H54 (cell line): ENCODE measurements around the gene VPS45.
A peak's percentile ranks its signal among the peaks of the same experiment; 100 is the strongest.
"Not testable (repeated sequence)": the region's sequence is repeated elsewhere in the genome, so short reads cannot be mapped to it uniquely, and the experiment has no call there.

Experiments
- DNase-seq: peaks from one replicate; pipeline ENCODE4 v3.0.0; 2011; ENCODE audit warnings: low spot score, mixed read lengths; ENCODE audit not compliant: insufficient read length
- FAIRE-seq: peaks from 3 replicates; lab custom pipeline; 2011; peaks lifted over from hg19 to GRCh38; lab: Jason Lieb, UNC
- POLR2A ChIP-seq: IDR thresholded peaks from 2 replicates; pipeline ENCODE4 v1.6.1; 2011; ENCODE audit warnings: low read depth, mild to moderate bottlenecking, low read length

The VPS45 gene

GRCh38 chr1:150067184-150068108, at the start of gene VPS45:
TSS of gene VPS45 (plus strand) at chr1:150067776. CDS start at chr1:150067858, 82 bp downstream.
- no peak; the same call in 1 of the 2 replicates for TF ChIP-seq POLR2A
- peak; percentile 83 for DNase-seq
- FAIRE-seq, result peak; percentile 82

- no peak for FAIRE-seq
- no peak for TF ChIP-seq POLR2A
- no peak for DNase-seq
These were observed 49.4 kb upstream of the VPS45 start for GRCh38 chr1:150018165-150018564.

- TF ChIP-seq POLR2A, result no peak
- DNase-seq (no peak), FAIRE-seq (no peak)
These were observed 46.9 kb upstream of the VPS45 start for GRCh38 chr1:150020711-150021110.

GRCh38 chr1:150021191-150021694, 46.3 kb upstream of the VPS45 start:
- FAIRE-seq (no peak), DNase-seq (no peak)
- TF ChIP-seq POLR2A, result no peak

GRCh38 chr1:150022357-150022756, 45.2 kb upstream of the VPS45 start:
- FAIRE-seq, result no peak
- no peak for DNase-seq
- no peak for TF ChIP-seq POLR2A

GRCh38 chr1:150024156-150024555, 43.4 kb upstream of the VPS45 start:
- DNase-seq (no peak), FAIRE-seq (no peak)
- no peak for TF ChIP-seq POLR2A

- no peak for DNase-seq
- no peak for FAIRE-seq
- no peak for TF ChIP-seq POLR2A
These were observed 39.3 kb upstream of the VPS45 start for GRCh38 chr1:150028322-150028721.

- TF ChIP-seq POLR2A, result no peak
- FAIRE-seq, result no peak
- DNase-seq, result no peak
These were observed 33.2 kb upstream of the VPS45 start for GRCh38 chr1:150034336-150034735.

- FAIRE-seq (no peak), DNase-seq (no peak)
- TF ChIP-seq POLR2A, result no peak
These were observed 17.6 kb upstream of the VPS45 start for GRCh38 chr1:150049926-150050325.

GRCh38 chr1:150051089-150051373, 16.5 kb upstream of the VPS45 start:
- FAIRE-seq (no peak), DNase-seq (no peak)
- no peak for TF ChIP-seq POLR2A

GRCh38 chr1:150051905-150052412, 15.6 kb upstream of the VPS45 start:
- not testable (repeated sequence) for DNase-seq, FAIRE-seq

GRCh38 chr1:150053926-150054325, 13.7 kb upstream of the VPS45 start:
- DNase-seq (no peak), FAIRE-seq (no peak)
- TF ChIP-seq POLR2A, result no peak

GRCh38 chr1:150055507-150055906, 12.1 kb upstream of the VPS45 start:
- FAIRE-seq, DNase-seq: not testable (repeated sequence)

GRCh38 chr1:150056407-150056806, 11.2 kb upstream of the VPS45 start:
- no peak for TF ChIP-seq POLR2A
- no peak for FAIRE-seq
- DNase-seq, result no peak

- no peak for DNase-seq
- no peak for TF ChIP-seq POLR2A
- no peak for FAIRE-seq
These were observed 7.3 kb upstream of the VPS45 start for GRCh38 chr1:150060260-150060659.
